DND-41 (cell line): ENCODE data around the gene IL17RD.
A peak's percentile ranks its signal among the peaks of the same experiment; 100 is the strongest.

ENCODE experiments used
- ATAC-seq: fragments of 200-7000 bp; cut with Tn5 transposase; 3 replicates; pipeline ENCODE4 v1.9.1; 2021; ENCODE audit warnings: low read depth; ENCODE audit not compliant: insufficient read depth
- DNase-seq: peaks from one replicate; pipeline ENCODE4 v3.0.0-alpha.2; 2020
- H2AFZ ChIP-seq: 2 replicates; pipeline ENCODE4 v1.6.0; 2012; ENCODE audit warnings: low read depth, low read length
- H3K27ac ChIP-seq: 2 replicates; pipeline ENCODE4 v1.5.1; 2012; ENCODE audit warnings: low read length, inconsistent platforms
- H3K27me3 ChIP-seq: fragments of 200-600 bp; sonication (generic); 2 replicates; pipeline ENCODE4 v1.6.0; 2012; ENCODE audit warnings: low read length, mild to moderate bottlenecking, inconsistent platforms; ENCODE audit not compliant: insufficient read depth, poor library complexity
- H3K36me3 ChIP-seq: 2 replicates; pipeline ENCODE4 v1.5.1; 2012; ENCODE audit warnings: low read length, inconsistent platforms; ENCODE audit not compliant: insufficient read depth
- H3K4me1 ChIP-seq: 2 replicates; pipeline ENCODE4 v1.5.1; 2012; ENCODE audit warnings: mild to moderate bottlenecking, low read length; ENCODE audit not compliant: insufficient read depth
- H3K4me2 ChIP-seq: 2 replicates; pipeline ENCODE4 v1.6.0; 2012; ENCODE audit warnings: mild to moderate bottlenecking, moderate library complexity, low read length, inconsistent platforms; ENCODE audit not compliant: insufficient read depth
- H3K4me3 ChIP-seq, 2 experiments: fragments of 200-600 bp in 1 of 2; shearing (Covaris generic) in 1 of 2; 2 replicates each; pipeline ENCODE4 v1.5.1; 2012 to 2016; ENCODE audit warnings: inconsistent platforms in 2 of 2, low read length in 2 of 2, mild to moderate bottlenecking in 2 of 2, low read depth in 1 of 2, moderate library complexity in 1 of 2
- H3K79me2 ChIP-seq: 2 replicates; pipeline ENCODE4 v1.6.0; 2012; ENCODE audit warnings: low read length, inconsistent platforms; ENCODE audit not compliant: insufficient read depth
- H3K9ac ChIP-seq: 2 replicates; pipeline ENCODE4 v1.6.0; 2012; ENCODE audit warnings: low read depth, mild to moderate bottlenecking, inconsistent platforms, low read length, moderate library complexity
- H3K9me3 ChIP-seq: 2 replicates; pipeline ENCODE4 v1.5.1; 2012; ENCODE audit warnings: low read length, moderate library complexity, mild to moderate bottlenecking, inconsistent platforms; ENCODE audit not compliant: insufficient read depth, severe bottlenecking
- H4K20me1 ChIP-seq: 2 replicates; pipeline ENCODE4 v1.6.0; 2012; ENCODE audit warnings: low read length; ENCODE audit not compliant: insufficient read depth
- EZH2 ChIP-seq: IDR thresholded peaks from 3 replicates; pipeline ENCODE4 v1.6.1; 2012; ENCODE audit warnings: borderline replicate concordance, low read depth, mild to moderate bottlenecking, moderate library complexity, low read length, inconsistent platforms; ENCODE audit not compliant: severe bottlenecking
- TF ChIP-seq, protein P1 (sequence below): IDR thresholded peaks from 2 replicates; pipeline ENCODE4 v1.5.1; 2012; ENCODE audit warnings: borderline replicate concordance, low read length, moderate library complexity, mild to moderate bottlenecking; ENCODE audit not compliant: poor library complexity, severe bottlenecking; ENCODE audit errors: extremely low read depth

IL17RD gene

DNA sequence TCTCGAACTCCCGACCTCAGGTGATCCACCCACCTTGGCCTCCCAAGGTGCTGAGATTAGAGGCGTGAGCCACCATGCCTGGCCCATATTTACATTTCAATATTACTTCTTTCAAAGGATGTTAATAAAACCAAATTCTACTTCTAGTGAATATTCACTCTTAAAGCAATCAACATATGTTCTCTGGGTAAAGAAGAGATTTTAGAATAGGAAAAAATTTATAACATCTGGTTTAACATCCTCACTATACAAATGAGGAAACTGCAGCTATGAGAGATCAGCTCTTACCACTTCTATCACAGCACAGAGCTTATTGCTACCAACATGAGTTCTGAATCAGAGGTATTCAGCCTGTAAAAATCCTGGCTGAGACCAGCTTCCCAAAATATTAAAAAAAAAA is 48.7 kb downstream of the IL17RD start:
- Histone ChIP-seq H3K79me2 (no peaks in the 10 kb centered on the region), H3K9ac (no peak overlapping the region), H3K4me2 (no peak overlapping the region), H3K27me3 (peaks cover 8% of the 10 kb centered on the region), H3K4me3 (no peak overlapping the region), H2AFZ (no peak overlapping the region), H3K4me1 (no peaks in the 10 kb centered on the region), H3K27ac (no peak overlapping the region), H3K36me3 (no peaks in the 10 kb centered on the region), H4K20me1 (no peaks in the 10 kb centered on the region), H3K9me3 (no peaks in the 10 kb centered on the region)
- no peak for ATAC-seq
- no peak for DNase-seq
- TF ChIP-seq, protein P1, sequence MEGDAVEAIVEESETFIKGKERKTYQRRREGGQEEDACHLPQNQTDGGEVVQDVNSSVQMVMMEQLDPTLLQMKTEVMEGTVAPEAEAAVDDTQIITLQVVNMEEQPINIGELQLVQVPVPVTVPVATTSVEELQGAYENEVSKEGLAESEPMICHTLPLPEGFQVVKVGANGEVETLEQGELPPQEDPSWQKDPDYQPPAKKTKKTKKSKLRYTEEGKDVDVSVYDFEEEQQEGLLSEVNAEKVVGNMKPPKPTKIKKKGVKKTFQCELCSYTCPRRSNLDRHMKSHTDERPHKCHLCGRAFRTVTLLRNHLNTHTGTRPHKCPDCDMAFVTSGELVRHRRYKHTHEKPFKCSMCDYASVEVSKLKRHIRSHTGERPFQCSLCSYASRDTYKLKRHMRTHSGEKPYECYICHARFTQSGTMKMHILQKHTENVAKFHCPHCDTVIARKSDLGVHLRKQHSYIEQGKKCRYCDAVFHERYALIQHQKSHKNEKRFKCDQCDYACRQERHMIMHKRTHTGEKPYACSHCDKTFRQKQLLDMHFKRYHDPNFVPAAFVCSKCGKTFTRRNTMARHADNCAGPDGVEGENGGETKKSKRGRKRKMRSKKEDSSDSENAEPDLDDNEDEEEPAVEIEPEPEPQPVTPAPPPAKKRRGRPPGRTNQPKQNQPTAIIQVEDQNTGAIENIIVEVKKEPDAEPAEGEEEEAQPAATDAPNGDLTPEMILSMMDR = no peak
- no peak for TF ChIP-seq EZH2

DNA sequence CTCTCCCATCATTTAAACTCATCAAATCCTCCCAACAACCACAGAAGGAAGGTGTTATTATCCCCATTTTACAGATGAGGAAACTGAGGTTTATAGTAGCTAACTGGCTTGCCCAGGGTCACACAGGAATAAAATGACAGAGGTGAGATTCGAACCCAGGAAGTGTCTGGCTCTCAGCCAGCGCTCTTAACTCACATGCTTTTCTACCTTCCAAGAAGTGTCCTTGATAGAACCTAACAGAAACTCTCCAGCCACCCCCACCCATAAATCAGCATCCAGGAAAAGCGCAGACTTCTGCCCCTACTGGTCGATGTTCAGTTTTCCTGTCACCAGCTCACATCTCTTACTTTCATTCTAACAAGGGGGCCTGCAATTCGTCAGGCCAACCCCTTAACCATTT is 52.9 kb downstream of the IL17RD start:
- TF ChIP-seq, protein P1 = peak; percentile 56
- no peak for TF ChIP-seq EZH2
- peak; percentile 10 for DNase-seq
- no peak overlapping the region for H3K9ac ChIP-seq
- no peaks in the 10 kb centered on the region for H3K4me1 ChIP-seq
- H2AFZ ChIP-seq = no peak overlapping the region
- no peak overlapping the region for H3K27ac ChIP-seq
- H3K36me3 ChIP-seq = no peaks in the 10 kb centered on the region
- no peaks in the 10 kb centered on the region for H3K79me2 ChIP-seq
- H3K4me2 ChIP-seq = no peak overlapping the region
- peaks cover 5% of the 10 kb centered on the region for H3K27me3 ChIP-seq
- H4K20me1 ChIP-seq = no peaks in the 10 kb centered on the region
- H3K4me3 ChIP-seq = no peak overlapping the region
- ATAC-seq = no peak
- no peaks in the 10 kb centered on the region for H3K9me3 ChIP-seq

DNA sequence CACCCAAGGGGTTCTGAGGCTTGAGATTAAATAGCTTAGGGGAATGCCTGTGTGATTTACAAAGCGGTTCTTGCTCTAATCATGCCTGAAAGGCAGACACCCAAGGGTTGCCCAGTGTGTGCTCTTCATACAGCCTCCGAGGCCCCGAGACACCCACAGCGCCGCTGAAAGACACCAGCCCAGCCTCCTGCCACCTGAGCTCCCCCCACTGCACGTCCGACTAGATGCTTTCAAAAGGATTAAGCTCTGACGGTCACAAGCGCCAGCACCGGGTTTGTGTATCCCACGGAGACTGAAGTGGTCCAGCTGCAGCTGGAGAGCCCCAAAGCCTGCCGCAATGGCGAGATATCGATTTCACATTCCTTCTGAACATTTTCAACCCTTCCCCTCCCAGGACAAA is 54.4 kb downstream of the IL17RD start:
- TF ChIP-seq EZH2 = no peak
- TF ChIP-seq, protein P1 = no peak
- no peaks in the 10 kb centered on the region for H4K20me1 ChIP-seq
- H3K9ac ChIP-seq = no peak overlapping the region
- H3K4me1 ChIP-seq = no peaks in the 10 kb centered on the region
- H2AFZ ChIP-seq = no peak overlapping the region
- no peak for DNase-seq
- no peak overlapping the region for H3K4me2 ChIP-seq
- H3K27me3 ChIP-seq = peaks cover 5% of the 10 kb centered on the region
- no peak for ATAC-seq
- H3K9me3 ChIP-seq = no peaks in the 10 kb centered on the region
- H3K79me2 ChIP-seq = no peaks in the 10 kb centered on the region
- no peak overlapping the region for H3K27ac ChIP-seq
- H3K36me3 ChIP-seq = no peaks in the 10 kb centered on the region
- no peak overlapping the region for H3K4me3 ChIP-seq

DNA sequence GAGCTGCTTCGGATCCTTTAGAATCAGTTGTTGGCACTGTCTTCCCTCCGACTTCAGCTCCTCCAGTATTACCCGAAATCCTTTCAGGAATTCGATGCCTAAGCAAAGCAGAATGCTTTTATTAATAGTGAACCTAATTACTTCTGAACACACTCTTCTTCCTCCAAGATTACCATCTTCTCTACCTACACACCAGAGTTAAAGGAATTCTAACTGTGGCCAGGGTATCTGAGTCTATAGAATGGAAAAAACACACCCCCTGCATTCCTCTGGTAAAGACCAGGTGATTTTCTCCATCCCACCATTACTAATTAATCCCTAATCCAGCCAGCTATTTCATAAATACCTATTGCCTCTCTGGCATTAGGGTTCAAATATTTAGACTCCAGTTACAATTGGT is 54.9 kb downstream of the IL17RD start:
- H3K4me3 ChIP-seq = no peak overlapping the region
- no peaks in the 10 kb centered on the region for H4K20me1 ChIP-seq
- H2AFZ ChIP-seq = no peak overlapping the region
- H3K79me2 ChIP-seq = no peaks in the 10 kb centered on the region
- H3K4me1 ChIP-seq = no peaks in the 10 kb centered on the region
- no peak overlapping the region for H3K4me2 ChIP-seq
- TF ChIP-seq EZH2 = no peak
- TF ChIP-seq, protein P1 = no peak
- H3K36me3 ChIP-seq = no peaks in the 10 kb centered on the region
- no peak overlapping the region for H3K9ac ChIP-seq
- H3K27ac ChIP-seq = no peak overlapping the region
- peaks cover 5% of the 10 kb centered on the region for H3K27me3 ChIP-seq
- ATAC-seq = no peak
- H3K9me3 ChIP-seq = no peaks in the 10 kb centered on the region
- DNase-seq = no peak
